GM18873 (cell line): ENCODE results near the gene ASMTL.
"Not testable (repeated sequence)": the region's sequence is repeated elsewhere in the genome, so short reads cannot be mapped to it uniquely, and the experiment has no call there.

Experiments
- ATAC-seq: cut with Tn5 transposase; IDR thresholded peaks from one replicate; pipeline ENCODE4 v1.9.1; 2021; ENCODE audit warnings: mild to moderate bottlenecking, moderate library complexity, moderate number of reproducible peaks; ENCODE audit not compliant: unreplicated experiment, low FRiP score

Gene ASMTL, protein sequence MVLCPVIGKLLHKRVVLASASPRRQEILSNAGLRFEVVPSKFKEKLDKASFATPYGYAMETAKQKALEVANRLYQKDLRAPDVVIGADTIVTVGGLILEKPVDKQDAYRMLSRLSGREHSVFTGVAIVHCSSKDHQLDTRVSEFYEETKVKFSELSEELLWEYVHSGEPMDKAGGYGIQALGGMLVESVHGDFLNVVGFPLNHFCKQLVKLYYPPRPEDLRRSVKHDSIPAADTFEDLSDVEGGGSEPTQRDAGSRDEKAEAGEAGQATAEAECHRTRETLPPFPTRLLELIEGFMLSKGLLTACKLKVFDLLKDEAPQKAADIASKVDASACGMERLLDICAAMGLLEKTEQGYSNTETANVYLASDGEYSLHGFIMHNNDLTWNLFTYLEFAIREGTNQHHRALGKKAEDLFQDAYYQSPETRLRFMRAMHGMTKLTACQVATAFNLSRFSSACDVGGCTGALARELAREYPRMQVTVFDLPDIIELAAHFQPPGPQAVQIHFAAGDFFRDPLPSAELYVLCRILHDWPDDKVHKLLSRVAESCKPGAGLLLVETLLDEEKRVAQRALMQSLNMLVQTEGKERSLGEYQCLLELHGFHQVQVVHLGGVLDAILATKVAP

DNA sequence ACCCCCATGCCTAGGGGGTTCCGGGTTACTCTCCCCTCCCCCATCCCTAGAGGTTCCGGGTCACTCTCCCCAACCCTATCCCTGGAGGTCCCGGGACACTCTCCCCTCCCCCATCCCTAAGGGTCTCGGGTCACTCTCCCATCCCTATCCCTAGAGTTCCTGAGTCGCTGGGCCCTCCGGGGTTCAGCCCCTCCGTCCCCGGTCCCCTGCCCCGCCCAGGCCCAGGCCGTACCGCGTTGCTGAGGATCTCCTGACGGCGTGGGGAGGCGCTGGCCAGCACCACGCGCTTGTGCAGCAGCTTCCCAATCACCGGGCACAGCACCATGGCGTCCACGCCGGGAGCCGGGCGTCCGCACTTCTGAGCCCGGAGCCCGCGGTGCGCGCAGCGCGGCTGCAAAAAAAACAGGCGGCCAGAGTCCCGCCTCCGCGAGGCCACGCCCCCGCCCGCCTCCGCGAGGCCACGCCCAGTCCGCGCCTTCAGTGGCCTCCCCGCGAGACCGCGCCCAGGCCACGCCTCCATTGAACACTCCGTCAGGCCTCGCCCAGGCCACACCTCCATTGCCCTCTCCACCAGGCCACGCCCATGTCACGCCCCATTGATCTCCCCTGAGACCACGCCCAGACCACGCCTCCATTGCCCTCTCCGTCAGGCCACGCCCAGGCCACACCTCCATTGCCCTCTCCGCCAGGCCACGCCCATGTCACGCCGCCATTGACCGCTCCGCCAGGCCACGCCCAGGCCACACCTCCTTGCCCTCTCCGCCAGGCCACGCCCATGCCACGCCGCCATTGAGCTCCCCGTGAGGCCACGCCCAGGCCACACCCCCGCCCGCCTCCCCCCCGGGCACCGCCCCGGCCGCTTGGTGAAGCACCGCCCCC lies at the start of gene ASMTL:
ASMTL (minus strand) TSS at position 394 of the 879 bp plus-strand sequence; CDS start at position 325, 69 bp downstream.
- peak; percentile 63 for ATAC-seq

DNA sequence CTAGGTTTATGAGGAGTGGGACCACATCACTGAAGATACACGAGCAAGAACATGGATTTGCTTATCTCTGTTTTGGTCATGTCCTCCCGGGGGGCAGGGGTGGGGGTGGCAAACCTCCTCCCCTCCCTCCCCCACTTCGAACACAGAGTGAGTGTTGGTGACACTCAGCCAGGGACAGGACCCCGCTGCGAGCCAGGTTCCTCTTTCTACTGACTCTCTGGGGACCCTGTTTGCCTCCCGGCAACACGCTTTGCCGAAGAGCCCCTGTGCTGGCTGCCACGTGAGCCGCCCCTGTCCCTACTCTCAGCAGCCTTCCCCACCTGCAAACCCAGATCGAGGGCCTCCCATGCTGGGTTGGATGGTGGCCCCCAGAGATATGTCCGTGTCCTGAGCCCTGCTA lies 49.5 kb upstream of the ASMTL start:
- ATAC-seq = peak; percentile 54

DNA sequence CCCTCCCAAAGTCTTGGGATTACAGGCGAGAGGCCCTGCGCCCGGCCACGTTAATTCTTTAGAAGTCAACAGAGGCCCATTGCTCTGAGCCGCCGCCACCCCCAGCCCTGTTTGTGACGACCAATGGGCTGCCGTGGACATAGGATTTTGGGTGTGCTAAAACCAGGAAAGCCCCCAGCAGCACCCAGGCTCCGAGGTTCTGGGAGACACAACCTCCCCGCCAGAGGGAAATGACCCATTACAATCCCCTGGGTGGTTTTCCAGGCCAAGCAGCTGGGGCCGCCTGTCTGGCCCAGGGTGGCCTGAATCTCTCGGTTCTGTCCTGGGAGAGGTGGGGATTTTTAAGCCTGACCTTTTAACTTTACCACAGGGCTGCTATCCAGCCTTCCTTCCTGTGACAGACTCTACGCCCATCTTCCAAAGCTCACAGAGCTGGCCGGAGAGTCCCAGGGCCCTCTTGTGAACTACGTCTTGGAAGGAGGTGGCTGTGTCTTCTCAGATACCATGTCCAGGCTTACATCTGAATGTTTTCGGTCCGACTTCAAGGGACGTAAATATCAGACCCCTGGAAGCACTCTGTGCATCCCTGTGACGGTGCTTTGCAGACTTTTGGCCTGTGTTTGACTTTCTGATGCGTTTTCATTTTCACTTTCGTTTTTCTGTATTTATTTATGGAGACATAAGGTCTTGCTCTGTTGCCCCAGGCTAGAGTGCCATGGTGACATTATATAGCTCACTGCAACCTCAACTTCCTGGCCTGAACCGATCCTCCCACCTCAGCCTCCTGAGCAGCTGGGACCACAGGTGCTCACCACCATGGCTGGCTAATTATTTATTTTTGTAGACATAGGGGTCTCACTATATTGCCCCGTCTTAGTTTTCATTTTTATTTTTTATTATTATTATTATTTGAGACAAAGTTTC lies 48.3 kb upstream of the ASMTL start:
- peak; percentile 73 for ATAC-seq

DNA sequence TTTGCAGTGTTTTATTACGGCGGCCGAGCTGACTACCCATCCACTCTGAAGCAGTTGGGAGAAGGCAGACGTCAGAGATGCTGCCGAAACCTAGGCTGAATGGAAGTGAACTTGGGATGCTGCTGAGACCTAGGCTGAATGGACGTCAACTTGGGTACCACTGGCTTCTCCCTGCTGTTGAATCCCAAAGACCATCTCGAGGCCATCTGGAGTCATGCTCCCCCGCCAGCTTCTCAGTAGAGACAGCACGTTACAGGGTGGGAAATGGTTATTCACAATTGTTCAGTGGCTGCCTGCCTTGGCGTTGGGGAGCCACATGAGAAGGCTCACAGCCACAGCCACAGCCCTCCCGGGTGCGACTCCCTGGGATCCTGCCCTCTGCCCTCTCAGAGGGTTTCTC lies 43.4 kb upstream of the ASMTL start:
- ATAC-seq = no peak

DNA sequence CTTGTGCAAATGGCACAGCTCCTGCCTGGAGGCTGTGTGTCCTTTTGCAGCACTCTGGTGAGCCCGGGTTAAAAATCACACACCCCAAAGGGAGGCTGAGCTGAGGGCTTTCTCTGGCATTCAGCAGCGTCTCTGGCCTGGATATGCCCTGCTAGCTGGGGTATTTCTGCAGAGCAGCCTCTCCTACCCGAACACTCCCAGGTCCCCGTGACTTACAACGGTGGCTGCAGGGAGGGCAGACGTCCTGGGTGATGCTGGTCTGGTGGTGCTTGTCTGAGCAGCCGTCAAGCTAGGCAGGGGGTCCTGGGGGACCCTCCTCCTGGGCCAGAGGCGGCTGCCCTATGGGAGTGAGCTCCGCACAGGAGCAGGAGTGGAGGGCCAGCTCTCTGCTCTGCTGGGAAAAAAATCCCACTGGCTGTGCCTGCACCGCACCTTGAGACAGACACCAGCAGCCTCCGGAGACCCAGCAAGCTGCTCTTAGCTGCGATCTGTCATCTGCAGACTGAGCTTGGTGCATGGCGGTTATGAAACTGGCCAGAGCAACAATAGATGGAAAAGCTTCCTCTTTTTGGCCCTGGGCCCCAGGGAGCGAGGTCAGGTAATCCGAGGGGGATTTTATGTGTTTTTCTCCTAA lies 41.3 kb upstream of the ASMTL start:
- ATAC-seq = peak; percentile 56

DNA sequence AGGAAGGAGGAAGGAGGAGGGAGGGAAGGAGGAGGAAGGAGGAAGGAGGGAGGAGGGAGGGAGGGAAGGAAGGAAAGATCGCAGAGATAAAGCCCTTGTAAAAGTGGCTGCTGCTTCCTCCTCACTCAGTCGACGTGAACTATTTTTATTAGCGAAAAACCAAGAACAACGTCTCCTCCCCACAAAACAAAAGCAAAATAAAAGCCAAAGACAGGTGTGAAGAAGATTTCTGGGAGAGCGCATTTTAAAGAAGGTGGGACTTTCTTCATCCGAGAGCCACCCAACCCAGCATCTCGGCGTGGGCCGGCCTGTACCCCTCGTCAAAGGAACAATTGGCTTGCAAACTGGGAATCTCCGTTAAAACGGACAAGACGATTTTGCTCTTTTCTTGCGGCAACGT lies 40.7 kb upstream of the ASMTL start:
- ATAC-seq = peak; percentile 5

DNA sequence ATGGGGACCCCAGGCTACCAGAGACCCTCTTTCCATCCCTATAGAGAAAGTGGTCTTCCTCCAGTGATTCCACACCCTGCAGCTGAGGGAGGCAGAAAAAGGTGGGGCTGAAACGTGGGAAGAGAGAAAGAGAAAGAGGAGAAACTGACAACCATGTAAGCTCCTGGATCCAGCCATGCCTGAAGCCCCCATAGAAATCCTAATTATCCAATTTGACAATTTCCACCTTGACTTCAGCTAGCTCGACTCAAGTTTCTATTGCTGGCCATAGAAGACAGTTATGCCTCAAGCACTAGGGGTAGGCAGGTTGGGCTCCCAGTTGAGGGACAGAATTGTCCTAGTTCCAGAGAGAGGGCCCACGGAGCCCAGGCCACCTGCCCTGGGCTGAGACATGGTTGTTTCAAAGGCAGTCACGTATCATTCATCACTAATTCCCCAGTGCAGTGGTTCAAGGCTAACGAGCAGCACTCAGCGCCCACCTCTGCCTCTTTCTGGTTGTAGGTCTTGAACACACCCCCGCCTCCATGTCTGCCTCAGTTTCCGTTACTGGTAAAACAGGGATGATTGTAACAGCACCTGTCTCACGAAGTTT lies 39.8 kb upstream of the ASMTL start:
- no peak for ATAC-seq

DNA sequence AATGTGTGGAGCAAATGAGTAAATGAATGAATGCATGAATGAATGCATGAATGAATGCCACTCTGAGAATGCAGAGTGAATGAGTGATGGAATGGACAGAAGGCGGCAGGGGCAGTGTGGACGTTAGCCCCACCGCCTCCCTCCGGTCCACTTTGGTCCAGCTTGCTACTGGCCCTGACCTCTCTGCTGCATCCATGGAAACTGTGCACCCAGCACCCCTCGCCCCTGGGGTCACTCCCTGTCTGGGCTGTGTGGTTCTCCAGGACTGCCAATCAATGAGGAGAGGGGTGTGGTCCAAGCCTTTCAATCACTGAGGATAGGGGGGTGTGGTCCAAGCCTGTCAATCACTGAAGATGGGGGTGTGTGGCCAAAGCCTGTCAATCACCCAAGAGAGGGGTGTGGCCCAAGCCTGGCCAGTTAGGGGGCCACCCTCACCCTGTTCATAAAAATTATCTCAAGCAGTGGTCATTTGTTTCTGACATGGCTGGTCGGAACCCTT lies 39.2 kb upstream of the ASMTL start:
- peak; percentile 56 for ATAC-seq

DNA sequence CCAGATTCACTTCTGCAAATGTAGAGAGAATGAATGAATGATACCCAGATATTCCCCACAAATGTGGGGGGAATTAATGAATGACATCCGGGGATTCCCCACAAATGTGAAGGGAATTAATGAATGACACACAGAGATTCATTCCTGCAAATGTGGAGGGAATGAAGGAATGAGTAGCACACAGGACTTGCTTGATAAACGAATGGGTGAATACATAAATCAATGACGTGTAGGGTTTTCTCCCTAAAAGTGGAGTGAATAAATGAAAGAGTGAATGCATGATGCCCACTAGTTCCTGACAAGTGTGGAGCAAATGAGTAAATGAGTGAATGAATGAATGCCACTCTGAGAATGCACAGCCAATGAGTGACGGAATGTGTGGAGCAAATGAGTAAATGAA lies 38.5 kb upstream of the ASMTL start:
- ATAC-seq = not testable (repeated sequence)

DNA sequence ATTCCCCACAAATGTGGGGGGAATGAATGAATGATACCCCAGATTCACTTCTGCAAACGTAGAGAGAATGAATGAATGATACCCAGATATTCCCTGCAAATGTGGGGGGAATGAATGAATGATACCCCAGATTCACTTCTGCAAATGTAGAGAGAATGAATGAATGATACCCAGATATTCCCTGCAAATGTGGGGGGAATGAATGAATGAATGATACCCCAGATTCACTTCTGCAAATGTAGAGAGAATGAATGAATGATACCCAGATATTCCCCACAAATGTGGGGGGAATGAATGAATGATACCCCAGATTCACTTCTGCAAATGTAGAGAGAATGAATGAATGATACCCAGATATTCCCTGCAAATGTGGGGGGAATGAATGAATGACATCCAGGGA lies 38.0 kb upstream of the ASMTL start:
- not testable (repeated sequence) for ATAC-seq

DNA sequence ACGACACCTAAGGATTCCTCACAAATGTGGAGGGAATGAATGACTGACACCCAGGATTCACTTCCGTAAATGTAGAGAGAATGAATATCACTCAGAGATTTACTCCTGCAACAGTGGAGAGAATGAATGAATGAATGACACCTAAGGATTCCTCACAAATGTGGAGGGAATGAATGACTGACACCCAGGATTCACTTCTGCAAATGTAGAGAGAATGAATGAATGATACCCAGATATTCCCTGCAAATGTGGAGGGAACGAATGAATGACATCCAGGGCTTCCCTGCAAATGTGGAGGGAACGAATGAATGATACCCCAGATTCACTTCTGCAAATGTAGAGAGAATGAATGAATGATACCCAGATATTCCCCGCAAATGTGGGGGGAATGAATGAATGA lies 36.6 kb upstream of the ASMTL start:
- ATAC-seq = not testable (repeated sequence)

DNA sequence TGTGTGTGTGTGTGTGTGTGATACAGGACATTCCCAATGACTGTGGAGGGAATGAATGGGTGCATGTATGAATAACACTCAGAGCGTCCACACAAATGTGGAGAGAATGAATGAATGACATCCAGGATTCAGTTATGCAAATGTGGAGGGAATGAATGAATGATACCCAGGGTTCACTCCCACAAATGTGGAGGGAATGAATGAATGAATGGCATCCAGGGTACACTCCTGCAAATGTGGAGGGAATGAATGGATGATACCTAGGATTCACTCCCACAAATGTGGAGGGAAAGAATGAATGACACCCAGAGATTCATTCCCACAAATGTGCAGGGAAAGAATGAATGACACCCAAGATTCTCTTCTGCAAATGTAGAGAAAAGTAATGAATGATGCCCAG lies 36.0 kb upstream of the ASMTL start:
- ATAC-seq = no peak

DNA sequence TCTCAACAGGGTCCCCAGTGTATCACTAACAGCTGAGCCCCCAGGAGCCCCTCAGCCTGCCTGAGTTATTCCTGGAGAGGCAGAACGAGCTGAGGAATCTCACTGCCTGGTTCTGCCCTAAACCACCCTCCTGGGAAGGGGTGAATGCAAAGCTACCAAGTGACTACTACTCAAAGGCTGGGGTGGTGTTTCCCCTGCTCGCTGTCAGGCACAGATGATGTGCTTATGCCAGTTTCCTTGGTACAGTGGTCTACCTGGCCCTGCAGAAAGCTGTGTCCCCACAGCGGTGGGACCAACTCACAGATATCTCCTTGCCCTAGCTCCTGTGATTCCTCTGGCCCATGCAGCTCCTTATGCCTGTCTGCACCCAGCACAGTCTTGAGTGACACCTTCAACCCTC lies 35.4 kb upstream of the ASMTL start:
- ATAC-seq = no peak

DNA sequence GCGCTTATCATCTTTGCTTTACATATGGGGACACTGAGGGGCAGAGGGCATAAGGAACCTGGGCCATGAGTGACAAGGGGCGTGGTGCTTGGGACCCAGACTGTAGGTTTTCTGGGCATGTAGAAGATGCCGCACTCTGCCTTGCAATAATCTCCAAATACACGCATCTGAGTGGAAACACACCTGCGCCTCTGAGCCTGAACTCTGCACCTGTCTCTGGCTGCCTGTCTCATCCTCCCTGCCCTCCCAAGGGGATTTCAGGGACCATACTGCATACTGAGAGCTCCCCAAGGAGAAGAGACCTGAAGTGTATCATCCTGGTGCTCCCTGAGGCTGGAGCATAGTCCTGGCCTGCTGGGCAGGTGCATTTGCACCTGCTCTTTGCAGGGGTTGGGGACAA lies 34.7 kb upstream of the ASMTL start:
- ATAC-seq = no peak

DNA sequence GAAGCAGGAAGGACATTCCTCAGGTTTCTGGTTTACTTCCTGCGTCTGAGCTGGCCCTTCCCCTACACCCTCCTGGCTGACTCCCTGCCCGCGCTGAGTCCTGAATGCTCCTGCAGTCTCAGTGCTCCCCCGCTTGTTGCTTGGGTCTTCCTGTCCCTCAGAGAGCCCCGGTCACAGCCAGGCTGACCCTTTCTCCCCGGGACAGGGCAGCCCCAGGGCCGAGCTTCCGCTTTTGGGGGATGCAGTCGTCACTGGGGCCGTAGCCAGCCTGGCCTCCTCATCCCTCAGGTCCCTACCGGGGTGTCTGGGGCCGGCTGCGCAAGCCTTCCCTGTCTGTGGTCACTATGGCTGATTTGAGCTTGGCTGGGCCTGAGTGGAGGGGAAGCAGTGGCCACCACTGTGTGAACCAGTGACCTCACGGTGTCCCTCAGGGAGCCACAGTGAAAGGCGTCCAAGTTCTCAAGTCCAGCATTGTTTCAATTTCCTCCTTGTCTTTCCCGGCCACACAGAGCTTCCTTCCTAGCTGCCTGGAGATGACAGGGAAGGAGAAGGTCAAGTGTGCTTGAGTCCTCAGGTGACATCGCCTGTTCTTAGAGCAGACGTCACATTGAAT lies 34.1 kb upstream of the ASMTL start:
- no peak for ATAC-seq

DNA sequence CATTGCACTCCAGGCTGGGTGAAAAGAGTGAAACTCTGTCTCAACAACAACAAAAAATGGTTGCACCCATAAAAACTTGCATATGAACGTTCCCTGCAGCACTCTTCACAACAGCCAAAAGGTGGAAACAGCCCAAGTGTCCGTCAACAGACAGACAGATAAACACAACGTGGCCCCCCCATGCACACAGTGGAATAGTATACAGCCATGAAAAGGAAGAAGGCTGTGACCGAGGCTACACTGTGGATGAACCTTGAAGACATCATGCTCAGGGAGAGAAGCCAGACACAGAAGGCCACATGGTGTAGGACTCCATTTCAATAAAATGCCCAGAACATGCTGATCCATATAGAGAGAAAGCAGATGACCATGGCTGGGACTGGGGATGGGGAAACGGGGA lies 33.5 kb upstream of the ASMTL start:
- ATAC-seq = no peak

DNA sequence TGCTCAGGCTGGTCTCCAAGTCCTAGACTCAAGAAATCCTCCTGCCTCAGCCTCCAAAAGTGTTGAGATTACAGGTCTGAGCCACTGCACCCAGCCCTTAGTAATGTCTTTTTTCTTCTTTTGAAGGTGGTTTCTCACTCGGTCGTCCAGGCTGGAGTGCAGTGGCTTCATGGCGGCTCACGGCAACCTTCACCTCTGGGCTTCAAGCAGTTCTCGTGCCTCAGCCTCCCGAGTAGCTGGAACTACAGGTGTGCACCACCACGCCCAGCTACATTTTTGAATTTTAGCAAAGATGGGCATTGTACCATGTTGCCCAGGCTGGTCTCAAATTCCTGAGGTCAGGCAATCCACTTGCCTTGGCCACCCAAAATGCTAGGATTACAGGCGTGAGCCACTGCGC lies 32.3 kb upstream of the ASMTL start:
- no peak for ATAC-seq

DNA sequence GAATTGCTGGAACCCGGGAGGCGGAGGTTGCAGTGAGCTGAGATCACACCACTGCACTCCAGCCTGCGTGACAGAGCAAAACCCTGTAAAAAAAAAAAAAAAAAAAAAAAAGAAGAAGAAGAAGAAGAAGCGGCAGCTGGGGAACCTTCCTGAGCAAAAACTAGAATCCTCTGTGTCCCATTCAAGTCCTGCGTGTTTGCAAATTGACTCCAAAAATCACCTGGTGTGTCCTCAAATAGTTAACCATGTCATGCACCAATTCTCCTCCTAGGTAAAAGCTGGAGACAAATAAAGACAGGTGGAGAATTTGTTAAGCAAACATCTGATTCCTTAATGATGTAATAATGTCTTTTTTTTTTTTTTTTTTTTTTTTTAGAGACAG lies 31.9 kb upstream of the ASMTL start:
- no peak for ATAC-seq
